ENCODE data around the gene CTNND2.

DNA sequence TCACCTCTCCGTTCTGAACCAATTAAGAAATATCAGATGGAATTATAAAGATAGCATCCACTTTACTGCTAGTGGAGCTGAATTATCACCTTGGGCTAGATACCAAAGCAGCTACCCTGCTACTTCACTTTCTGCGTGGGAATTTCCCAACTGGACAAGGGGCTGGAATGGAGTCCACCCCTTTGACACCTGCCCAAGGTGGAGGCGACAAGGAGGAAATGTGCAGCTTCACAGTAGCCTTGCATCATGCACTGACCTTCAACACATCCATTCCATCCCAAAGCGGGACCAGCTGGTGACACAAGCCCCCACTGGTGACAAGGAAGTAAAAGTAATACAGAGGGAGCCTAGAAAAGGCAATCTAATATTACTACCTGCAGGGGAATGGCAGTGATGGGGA, 30.7 kb downstream of the CTNND2 start:
- TF ChIP-seq CTCF (IDR thresholded peaks at IDR 0.05) (no peak), POLR2A (IDR thresholded peaks at IDR 0.05) (no peak)

Measured in thyroid gland (tissue), 4 donors.